ENCODE data around the gene AHRR. TPM values are rescaled to one million over a fixed set of nuclear protein-coding genes. Genes with fewer than 3 reads are reported as not detected.
"Not testable (repeated sequence)": the region's sequence is repeated elsewhere in the genome, so short reads cannot be mapped to it uniquely, and the experiment has no call there.

The AHRR gene
- total RNA-seq, 1 donor from 2014 or later, result 26.0 TPM

DNA sequence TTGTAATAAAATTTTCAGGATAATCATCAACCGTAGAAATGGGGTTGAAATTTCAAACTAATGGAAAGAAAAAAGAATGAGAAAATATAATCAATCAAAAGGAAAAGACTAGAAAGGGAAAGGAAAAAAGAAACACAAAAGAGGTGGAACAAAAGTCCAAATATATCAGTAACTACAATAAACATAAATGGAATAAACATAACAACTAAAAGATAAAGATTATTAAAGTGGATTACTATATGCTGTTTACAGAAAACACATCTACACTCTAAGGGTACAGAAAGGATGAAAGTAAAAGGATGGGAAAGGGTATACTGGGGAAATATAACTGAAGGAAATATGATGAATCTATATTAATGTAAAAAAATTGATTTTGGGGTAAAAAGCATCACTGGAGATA, 43.0 kb downstream of the AHRR start:
- no peak overlapping the region for H3K27ac Mint-ChIP-seq
- peaks cover 21% of the 10 kb centered on the region for H3K4me1 Mint-ChIP-seq
- no peak overlapping the region for H3K4me3 Mint-ChIP-seq
- intact Hi-C loops (cut with micrococcal nuclease), result no loop called here
- peaks cover 11% of the 10 kb centered on the region for H3K9me3 Mint-ChIP-seq
- no peaks in the 10 kb centered on the region for H3K27me3 Mint-ChIP-seq
- DNase-seq, result no peak
- H3K36me3 Mint-ChIP-seq (ENCODE audit: low read depth), result peaks cover 49% of the 10 kb centered on the region

DNA sequence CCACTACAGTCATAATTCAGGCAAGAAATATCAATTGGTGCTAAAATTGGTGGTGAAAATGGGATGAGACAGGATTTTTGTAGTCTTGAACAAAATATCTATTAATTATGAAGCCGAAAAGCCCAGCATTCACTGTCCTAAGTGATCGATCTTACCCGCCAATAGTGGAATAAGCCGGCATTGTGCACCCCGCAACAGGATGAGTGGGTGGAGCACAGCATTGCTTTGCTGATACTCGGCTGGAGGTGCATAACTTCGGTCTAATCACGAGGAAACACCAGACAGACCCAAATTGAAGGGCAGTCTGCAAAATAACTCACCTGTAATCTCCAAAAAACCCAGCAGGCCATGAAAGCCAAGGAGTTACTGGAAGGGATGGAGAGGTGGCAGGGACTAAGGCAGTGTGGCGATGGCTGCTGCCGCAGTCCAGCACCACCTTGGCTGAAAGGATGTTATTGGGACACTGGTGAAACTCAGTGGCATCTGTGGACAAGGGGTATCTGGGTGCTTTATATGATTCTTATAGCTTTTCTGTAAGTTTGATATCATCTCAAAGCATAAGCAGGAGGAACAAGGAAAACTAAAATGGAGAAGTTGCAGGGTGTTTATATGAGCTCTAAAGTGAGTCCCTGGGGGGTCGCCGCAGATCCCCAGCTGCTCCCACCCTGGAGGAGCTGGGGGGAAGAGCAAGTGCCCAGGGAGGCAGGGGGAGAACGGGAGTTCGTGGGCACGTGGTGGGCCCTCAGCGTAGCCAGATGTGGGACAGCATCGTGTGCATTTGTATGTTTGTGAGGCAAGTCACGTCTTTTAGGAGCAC, 45.2 kb downstream of the AHRR start:
- no peak for DNase-seq
- Mint-ChIP-seq H3K27me3 (no peaks in the 10 kb centered on the region), H3K9me3 (peaks cover 11% of the 10 kb centered on the region), H3K27ac (peak overlapping the region; percentile 31), H3K36me3 (ENCODE audit: low read depth) (peaks cover 39% of the 10 kb centered on the region), H3K4me3 (no peak overlapping the region), H3K4me1 (peaks cover 28% of the 10 kb centered on the region)
- intact Hi-C loops (cut with micrococcal nuclease), result no loop called here

DNA sequence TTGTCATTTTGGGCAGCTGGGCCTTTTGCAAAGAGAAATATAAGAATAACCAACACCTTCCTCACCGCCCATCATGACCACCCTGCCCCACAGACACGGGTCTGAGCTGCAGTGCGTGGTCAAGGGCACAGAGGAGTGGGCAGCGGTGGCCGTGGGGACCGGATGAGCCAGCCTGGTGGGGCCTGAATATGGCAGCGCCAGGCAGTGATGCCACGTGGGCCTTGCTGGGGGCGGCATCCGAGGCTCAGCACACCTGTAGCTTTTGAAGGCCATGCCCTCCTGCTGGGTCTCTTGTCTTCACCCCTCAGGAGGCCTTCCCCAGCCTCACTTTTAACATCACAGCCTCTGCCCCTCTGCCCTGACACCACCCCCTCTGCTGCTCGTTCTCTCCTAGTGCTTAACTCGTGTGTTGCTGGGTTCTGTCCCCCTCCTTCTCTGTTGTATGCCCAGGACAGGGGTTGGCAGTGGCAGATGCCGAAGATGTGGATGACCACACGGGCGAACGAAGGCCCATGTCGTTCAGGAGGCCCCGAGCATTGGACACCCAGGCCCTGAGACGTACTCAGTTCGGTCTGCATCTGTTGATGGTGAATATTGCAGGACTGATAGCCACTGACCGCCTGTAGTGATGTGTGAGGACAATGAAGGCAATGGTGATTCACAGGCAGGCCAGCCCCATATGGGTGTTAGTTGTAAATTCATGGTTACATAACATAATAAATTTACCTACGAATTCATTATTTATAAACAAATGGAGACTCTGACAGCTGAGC, 46.0 kb downstream of the AHRR start:
- peaks cover 11% of the 10 kb centered on the region for H3K9me3 Mint-ChIP-seq
- H3K36me3 Mint-ChIP-seq (ENCODE audit: low read depth), result peaks cover 32% of the 10 kb centered on the region
- H3K27ac Mint-ChIP-seq, result no peak overlapping the region
- DNase-seq, result no peak
- peaks cover 34% of the 10 kb centered on the region for H3K4me1 Mint-ChIP-seq
- no peaks in the 10 kb centered on the region for H3K27me3 Mint-ChIP-seq
- H3K4me3 Mint-ChIP-seq, result no peak overlapping the region
- intact Hi-C loops (cut with micrococcal nuclease), result loop anchor here (2.0 kb wide), 1 partner anchor 33 kb away; no protein-coding TSS in a partner anchor

DNA sequence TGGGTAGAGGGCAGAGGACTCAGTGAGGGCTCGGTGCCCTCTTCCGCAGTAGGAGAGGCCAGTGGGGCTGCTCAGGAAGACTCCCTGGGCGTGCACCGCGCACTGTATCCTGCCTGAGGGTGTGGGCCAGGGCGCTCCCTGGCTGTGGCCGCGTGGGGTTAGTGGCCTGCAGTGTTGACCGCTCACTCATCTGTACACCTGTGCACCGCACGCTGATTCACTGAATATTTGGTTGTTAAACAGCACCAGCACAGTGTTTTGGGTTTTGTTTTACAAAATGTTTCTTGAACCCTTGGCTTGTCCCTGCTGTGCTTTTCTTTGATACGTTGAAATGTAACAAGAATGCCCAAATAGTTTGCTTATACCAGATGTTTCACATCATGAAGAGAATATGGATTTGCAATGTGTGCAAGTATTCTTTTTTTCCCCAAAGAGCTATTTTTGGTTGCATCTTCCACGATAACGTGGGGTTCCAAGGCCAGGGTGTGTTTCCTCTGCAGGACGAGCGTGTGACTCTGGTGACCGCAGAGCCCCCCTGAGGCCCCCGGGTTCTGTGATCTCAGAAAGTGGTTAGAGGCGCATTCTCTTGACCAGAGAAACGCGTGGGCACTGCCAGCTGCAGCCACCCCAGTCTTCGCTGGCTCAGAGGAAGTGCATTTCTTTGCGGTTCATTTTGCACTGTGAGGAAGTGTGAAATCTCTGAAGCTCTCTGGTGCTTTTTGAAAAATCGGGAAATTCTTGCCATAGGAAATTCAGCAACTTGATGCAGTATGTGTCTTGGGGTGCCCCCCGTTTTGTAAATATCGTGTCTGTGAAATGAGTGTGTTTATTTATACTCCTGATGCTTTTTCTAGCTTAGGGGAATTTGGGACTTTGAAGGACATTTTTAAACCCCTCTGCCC, 46.9 kb downstream of the AHRR start:
- DNase-seq, result peak; percentile 65
- intact Hi-C loops (cut with micrococcal nuclease), result loop anchor here (2.0 kb wide), 1 partner anchor 34 kb away; no protein-coding TSS in a partner anchor
- Mint-ChIP-seq H3K36me3 (ENCODE audit: low read depth) (peaks cover 25% of the 10 kb centered on the region), H3K9me3 (peaks cover 11% of the 10 kb centered on the region), H3K4me3 (peak overlapping the region; percentile 54), H3K27me3 (no peaks in the 10 kb centered on the region), H3K27ac (peak overlapping the region; percentile 64), H3K4me1 (peaks cover 35% of the 10 kb centered on the region)

DNA sequence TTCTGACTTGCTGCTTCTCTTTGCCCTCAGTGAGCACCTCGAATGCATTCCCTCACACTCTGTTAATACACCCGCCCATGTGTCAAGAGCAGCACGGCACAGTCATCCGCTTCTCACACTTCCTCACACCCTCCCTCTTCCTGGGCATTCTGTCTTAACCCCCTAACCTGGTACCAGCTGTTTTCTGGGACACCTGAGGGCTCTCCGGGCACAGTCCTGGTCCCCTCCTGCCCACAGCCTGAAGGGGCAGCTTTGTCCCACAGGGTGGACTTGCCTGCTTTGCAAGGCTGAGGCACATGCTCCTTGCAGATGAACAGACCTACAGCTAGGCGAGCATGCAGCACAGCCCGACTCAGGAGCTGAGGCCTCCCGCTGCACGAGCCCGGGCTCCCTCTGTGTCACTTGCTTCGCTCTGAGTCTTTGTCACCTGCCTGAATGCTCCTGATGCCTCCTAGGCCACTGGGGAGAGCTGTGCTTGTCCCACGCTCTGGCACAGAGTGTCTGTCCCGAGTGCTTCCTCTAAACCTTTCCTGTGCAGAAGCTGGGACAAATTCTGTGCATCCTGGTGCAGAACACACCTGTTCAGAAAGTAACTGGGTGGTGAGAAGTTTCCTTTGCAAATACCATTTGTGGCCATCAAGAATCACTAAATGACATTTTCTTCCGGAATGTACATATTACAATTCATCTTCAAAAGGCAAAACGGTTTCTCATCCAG, 47.8 kb downstream of the AHRR start:
- Mint-ChIP-seq H3K4me3 (peak overlapping the region; percentile 54), H3K27me3 (no peaks in the 10 kb centered on the region), H3K4me1 (peaks cover 37% of the 10 kb centered on the region), H3K27ac (peak overlapping the region; percentile 64), H3K9me3 (peaks cover 5% of the 10 kb centered on the region), H3K36me3 (ENCODE audit: low read depth) (peaks cover 19% of the 10 kb centered on the region)
- DNase-seq, result peak; percentile 64
- intact Hi-C loops (cut with micrococcal nuclease), result loop anchor here (2.0 kb wide), 1 partner anchor 35 kb away; no protein-coding TSS in a partner anchor

DNA sequence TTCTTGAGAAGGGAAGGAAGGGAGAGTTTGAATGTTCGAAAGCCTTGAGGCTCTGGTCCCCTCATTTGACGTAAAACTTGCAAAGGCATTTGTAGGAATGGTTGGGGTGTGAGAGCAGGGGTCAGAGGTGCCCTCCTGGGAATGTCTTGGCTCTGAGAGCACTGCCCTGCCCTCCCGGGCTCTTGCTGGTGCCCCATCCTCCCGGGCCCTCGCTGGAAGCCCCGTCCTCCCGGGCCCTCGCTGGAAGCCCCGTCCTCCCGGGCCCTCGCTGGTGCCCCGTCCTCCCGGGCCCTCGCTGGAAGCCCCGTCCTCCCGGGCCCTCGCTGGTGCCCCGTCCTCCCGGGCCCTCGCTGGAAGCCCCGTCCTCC, 48.3 kb downstream of the AHRR start:
- intact Hi-C loops (cut with micrococcal nuclease), result loop anchor here (2.0 to 10.0 kb wide), 2 partner anchors 35 to 155 kb away; partner anchors contain the start of genes CCDC127 and SDHA
- peaks cover 15% of the 10 kb centered on the region for H3K36me3 Mint-ChIP-seq (ENCODE audit: low read depth)
- peak overlapping the region; percentile 54 for H3K4me3 Mint-ChIP-seq
- H3K27me3 Mint-ChIP-seq, H3K9me3 Mint-ChIP-seq, DNase-seq: not testable (repeated sequence)
- H3K27ac Mint-ChIP-seq, result peak overlapping the region; percentile 64
- H3K4me1 Mint-ChIP-seq, result peaks cover 41% of the 10 kb centered on the region

DNA sequence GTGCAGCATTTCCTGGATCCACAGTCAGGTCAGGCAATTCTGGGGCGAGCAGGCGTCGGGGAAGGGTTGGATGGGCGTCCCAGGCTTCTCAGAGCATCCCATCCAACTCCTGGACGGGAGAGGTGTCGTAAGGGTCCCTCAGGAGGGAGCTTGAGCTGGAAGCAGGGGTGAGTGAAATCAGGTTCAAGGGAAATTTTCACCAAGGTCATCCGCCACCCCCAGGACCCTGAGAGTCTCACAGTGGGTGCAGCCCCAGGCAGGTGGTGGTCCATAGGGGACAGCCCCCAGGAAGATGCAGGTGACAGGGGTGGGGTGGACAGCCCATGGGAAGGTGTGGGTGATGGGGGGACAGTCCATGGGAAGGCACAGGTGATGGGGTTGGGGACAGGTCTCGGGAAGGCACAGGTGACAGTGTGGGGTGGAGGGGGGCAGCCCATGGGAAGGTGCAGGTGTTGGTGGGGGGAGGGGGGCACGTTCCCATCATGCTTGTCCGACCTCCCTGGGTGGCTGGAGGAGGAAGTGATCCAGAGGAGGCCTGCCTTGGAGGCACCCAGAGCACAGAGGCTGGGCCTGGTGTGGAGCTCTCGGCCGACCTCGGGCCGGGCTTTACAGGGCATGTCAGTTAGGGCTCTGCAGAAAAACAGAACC, 48.9 kb downstream of the AHRR start:
- intact Hi-C loops (cut with micrococcal nuclease), result loop anchor here (10.0 kb wide), 1 partner anchor 156 kb away; the partner anchor contains the start of genes CCDC127 and SDHA
- DNase-seq, result no peak
- H3K36me3 Mint-ChIP-seq (ENCODE audit: low read depth), result peaks cover 15% of the 10 kb centered on the region
- H3K9me3 Mint-ChIP-seq, result no peaks in the 10 kb centered on the region
- peak overlapping the region; percentile 62 for H3K27ac Mint-ChIP-seq
- H3K27me3 Mint-ChIP-seq, result no peaks in the 10 kb centered on the region
- peak overlapping the region; percentile 28 for H3K4me3 Mint-ChIP-seq
- peaks cover 45% of the 10 kb centered on the region for H3K4me1 Mint-ChIP-seq

DNA sequence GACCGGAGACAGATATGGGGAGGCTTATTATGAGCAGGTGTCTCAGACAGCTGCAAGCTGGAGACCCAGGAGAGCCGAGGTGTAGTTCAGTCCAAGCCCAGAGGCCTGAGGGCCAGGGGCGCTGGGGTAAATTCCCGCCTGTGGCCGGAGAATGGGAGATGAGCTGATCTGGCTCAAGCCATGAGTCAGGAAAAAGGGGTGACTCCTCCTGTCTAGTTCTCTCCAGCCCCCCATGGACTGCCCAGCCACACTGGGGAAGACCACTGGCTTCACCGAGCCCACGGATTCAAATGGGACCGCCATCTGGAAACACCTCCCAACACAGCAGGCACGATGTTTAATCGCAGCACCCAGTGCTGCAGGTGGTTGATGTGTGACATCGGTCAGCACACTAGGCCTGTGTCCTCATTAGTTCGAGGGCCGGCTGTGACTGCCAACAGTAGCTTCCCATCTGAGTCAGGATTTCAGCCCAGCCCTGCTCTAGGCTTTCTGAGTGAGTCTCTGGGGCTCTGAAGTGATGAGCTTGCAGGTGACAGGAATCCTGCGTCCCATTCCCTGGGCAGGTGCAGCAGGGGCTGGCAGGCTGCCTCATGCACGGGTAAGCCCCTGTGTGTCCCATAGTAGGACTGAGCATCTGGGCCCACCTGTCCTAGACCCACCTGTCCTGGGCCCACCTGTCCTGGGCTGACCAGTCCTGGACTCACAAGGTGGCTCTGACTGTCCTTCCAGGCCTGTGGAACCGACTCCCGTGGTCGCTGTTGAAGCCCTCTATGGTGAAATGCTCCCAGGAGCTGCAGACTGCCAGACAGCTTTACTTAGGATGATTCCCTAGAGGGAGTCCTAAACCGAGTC, 49.7 kb downstream of the AHRR start:
- Mint-ChIP-seq H3K36me3 (ENCODE audit: low read depth) (peaks cover 15% of the 10 kb centered on the region), H3K9me3 (no peaks in the 10 kb centered on the region), H3K27me3 (no peaks in the 10 kb centered on the region), H3K4me3 (peak overlapping the region; percentile 29), H3K4me1 (peaks cover 45% of the 10 kb centered on the region), H3K27ac (peak overlapping the region; percentile 91)
- peak; percentile 57 for DNase-seq
- intact Hi-C loops (cut with micrococcal nuclease), result loop anchor here (10.0 kb wide), 1 partner anchor 156 kb away; the partner anchor contains the start of genes CCDC127 and SDHA

DNA sequence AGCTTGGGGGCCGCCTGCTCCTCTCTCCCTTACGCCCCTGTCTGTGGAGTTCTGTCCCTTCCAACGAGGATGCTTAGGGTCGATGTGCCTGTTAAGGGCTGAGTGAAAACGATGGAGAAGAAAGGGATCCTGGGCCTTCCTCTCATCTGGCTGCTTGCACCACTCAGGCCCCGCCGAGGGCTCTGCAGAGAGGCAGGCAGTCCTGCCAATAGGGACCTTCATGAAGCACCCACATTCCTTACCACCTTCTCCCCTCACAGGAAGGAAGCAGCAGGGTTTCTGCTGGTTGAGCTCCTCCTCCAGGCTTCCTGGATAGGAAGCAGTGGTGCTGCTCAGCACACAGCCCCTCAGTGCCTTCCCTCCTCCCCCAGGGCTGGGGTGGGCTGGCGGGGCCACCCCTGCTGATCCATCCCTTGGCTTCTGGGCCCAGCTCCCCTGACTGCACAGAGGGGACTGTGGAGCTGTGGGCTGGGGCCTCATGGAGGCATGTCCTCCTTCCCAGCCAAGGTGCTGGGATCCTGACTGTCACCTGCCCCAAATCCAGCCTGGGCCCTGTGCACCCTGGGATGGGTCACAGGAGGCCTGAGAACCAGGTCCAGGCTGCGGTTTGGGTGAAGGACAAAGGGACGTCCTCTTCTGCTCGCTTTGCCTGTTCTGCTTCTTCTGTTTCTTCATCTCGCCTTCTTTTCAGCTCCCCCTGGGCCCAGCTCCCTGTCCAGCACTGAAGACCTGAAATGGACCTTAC, 50.5 kb downstream of the AHRR start:
- peak overlapping the region; percentile 70 for H3K4me3 Mint-ChIP-seq

DNA sequence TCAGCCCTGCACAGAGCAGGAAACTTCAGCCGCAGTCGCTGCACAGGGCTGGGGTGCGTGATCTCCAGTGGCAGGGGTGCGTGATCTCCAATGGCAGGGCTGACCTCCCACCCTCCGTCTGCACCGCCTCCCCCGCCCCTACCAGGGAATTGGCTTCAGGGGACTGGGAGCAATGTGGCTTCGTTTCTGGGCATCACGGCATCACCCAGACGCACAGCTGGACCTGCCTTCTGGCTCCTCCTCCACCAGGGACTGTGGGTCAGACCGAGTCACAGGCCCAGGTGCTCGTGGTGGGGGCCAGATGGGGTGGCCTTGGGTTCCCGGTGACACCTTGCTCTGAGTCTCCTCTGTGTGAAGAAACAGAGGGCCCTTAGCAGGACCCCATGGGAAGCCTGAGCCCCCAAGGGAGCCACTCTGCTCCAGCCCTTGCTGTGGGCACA, 51.1 kb downstream of the AHRR start:
- Mint-ChIP-seq H3K27ac (peak overlapping the region; percentile 91), H3K4me1 (peaks cover 51% of the 10 kb centered on the region), H3K36me3 (ENCODE audit: low read depth) (peaks cover 12% of the 10 kb centered on the region), H3K27me3 (no peaks in the 10 kb centered on the region), H3K9me3 (no peaks in the 10 kb centered on the region), H3K4me3 (peak overlapping the region; percentile 70)
- intact Hi-C loops (cut with micrococcal nuclease), result loop anchor here (10.0 kb wide), 1 partner anchor 158 kb away; the partner anchor contains the start of genes CCDC127 and SDHA
- DNase-seq, result peak; percentile 60

More for the DNA sequence above, 50.5 kb downstream of the AHRR start:
- H3K27ac Mint-ChIP-seq, result peak overlapping the region; percentile 91
- peak; percentile 76 for DNase-seq
- peaks cover 13% of the 10 kb centered on the region for H3K36me3 Mint-ChIP-seq (ENCODE audit: low read depth)
- intact Hi-C loops (cut with micrococcal nuclease), result loop anchor here (10.0 kb wide), 1 partner anchor 157 kb away; the partner anchor contains the start of genes CCDC127 and SDHA
- H3K4me1 Mint-ChIP-seq, result peaks cover 48% of the 10 kb centered on the region
- no peaks in the 10 kb centered on the region for H3K9me3 Mint-ChIP-seq
- no peaks in the 10 kb centered on the region for H3K27me3 Mint-ChIP-seq
